Keratinocyte (primary cell): ENCODE measurements around the gene PIR. TPM values are rescaled to one million over a fixed set of nuclear protein-coding genes. Genes with fewer than 3 reads are reported as not detected.

ENCODE experiments used
- DNase-seq: peaks from one replicate; pipeline ENCODE4 v3.0.0-alpha.2; 2011; ENCODE audit warnings: low read depth, missing footprints, low spot score
- FAIRE-seq: peaks from 2 replicates; lab custom pipeline; 2011; peaks lifted over from hg19 to GRCh38; lab: Jason Lieb, UNC
- H2AFZ ChIP-seq: 2 replicates; pipeline ENCODE4 v1.6.0; 2012; ENCODE audit warnings: low read length, control low read depth, inconsistent platforms; ENCODE audit not compliant: control insufficient read depth
- H3K27ac ChIP-seq: 2 replicates; pipeline ENCODE4 v1.5.1; 2011; ENCODE audit warnings: low read length; ENCODE audit not compliant: control insufficient read depth, insufficient read depth
- H3K27me3 ChIP-seq: 3 replicates; pipeline ENCODE4 v1.6.0; 2011; ENCODE audit warnings: low read length; ENCODE audit not compliant: control insufficient read depth, insufficient read depth; ENCODE audit errors: extremely low read depth
- H3K36me3 ChIP-seq, 2 experiments: 2 replicates in 1 of 2; 3 replicates in 1 of 2; pipeline ENCODE4 v1.5.1; 2011; ENCODE audit warnings: low read length in 2 of 2, mild to moderate bottlenecking in 1 of 2; ENCODE audit not compliant: control insufficient read depth in 2 of 2, insufficient read depth in 2 of 2; ENCODE audit errors: extremely low read depth in 1 of 2
- H3K4me1 ChIP-seq: 3 replicates; pipeline ENCODE4 v1.5.1; 2011; ENCODE audit warnings: low read length; ENCODE audit not compliant: control insufficient read depth, insufficient read depth; ENCODE audit errors: extremely low read depth
- H3K4me2 ChIP-seq: 3 replicates; pipeline ENCODE4 v1.6.0; 2011; ENCODE audit warnings: low read depth, low read length; ENCODE audit not compliant: control insufficient read depth, insufficient read depth; ENCODE audit errors: extremely low read depth
- H3K4me3 ChIP-seq, 3 experiments: fragments of 200-600 bp in 1 of 3; sonication (generic) in 1 of 3; 2 replicates in 2 of 3; 3 replicates in 1 of 3; pipeline ENCODE4 v1.5.1; 2011 to 2016; ENCODE audit warnings: low read length in 3 of 3, mild to moderate bottlenecking in 3 of 3, control low read depth in 2 of 3, inconsistent platforms in 1 of 3, low read depth in 1 of 3, mixed read lengths in 1 of 3, mixed run types in 1 of 3, moderate library complexity in 1 of 3; ENCODE audit not compliant: control insufficient read depth in 2 of 3, insufficient read depth in 2 of 3; ENCODE audit errors: extremely low read depth in 1 of 3
- H3K79me2 ChIP-seq: 2 replicates; pipeline ENCODE4 v1.6.0; 2012; ENCODE audit warnings: low read length; ENCODE audit not compliant: control insufficient read depth, insufficient read depth
- H3K9ac ChIP-seq: 3 replicates; pipeline ENCODE4 v1.6.0; 2011; ENCODE audit warnings: low read length; ENCODE audit not compliant: control insufficient read depth, insufficient read depth; ENCODE audit errors: extremely low read depth
- H3K9me1 ChIP-seq: 3 replicates; pipeline ENCODE4 v1.6.0; 2011; ENCODE audit warnings: low read length; ENCODE audit not compliant: control insufficient read depth, insufficient read depth; ENCODE audit errors: extremely low read depth
- H3K9me3 ChIP-seq: 2 replicates; pipeline ENCODE4 v1.5.1; 2012; ENCODE audit warnings: low read depth, low read length; ENCODE audit not compliant: control insufficient read depth
- H4K20me1 ChIP-seq: 3 replicates; pipeline ENCODE4 v1.6.0; 2011; ENCODE audit warnings: low read length; ENCODE audit not compliant: control insufficient read depth, insufficient read depth; ENCODE audit errors: extremely low read depth
- EZH2 ChIP-seq: IDR thresholded peaks from one replicate; pipeline ENCODE4 v1.6.1; 2012; ENCODE audit warnings: inconsistent platforms, mild to moderate bottlenecking, low read length, moderate library complexity
- dilution Hi-C: fragments of 300-500 bp; cut with MboI; formaldehyde crosslinking; loops from one replicate; pipeline ENCODE4 v1.7.0; 2020; ENCODE audit warnings: low sequenced_read_pairs; ENCODE audit not compliant: extremely low pct_ligation_motif_present
- polyA plus RNA-seq, 5 experiments: library from polyadenylated mRNA; depleted of rRNA in 3 of 5; stranded (reverse) in 3 of 5; stranded (forward) in 1 of 5; unstranded in 1 of 5; fragments of >200 nt; gene quantifications; 1 replicate in 1 of 5; 2 replicates in 3 of 5; 3 replicates in 1 of 5; pipeline versions ENCODE4 v1.2.1 to v1.2.3, GENCODE V29; 2011 to 2012; ENCODE audit warnings: missing spikeins in 2 of 5, low read depth in 1 of 5, low replicate concordance in 1 of 5
- TF ChIP-seq, protein P1 (sequence below), 3 experiments: IDR thresholded peaks in 1 of 3; conservative IDR thresholded peaks in 1 of 3; optimal IDR thresholded peaks in 1 of 3; 2 replicates in 2 of 3; 3 replicates in 1 of 3; pipeline versions ENCODE3 to v1.5.1; 2011; ENCODE audit warnings: low read length in 3 of 3, mild to moderate bottlenecking in 3 of 3, moderate library complexity in 2 of 3, control low read depth in 1 of 3, inconsistent platforms in 1 of 3; ENCODE audit not compliant: insufficient read depth in 2 of 3; ENCODE audit errors: extremely low read depth in 1 of 3

Gene PIR
- polyA plus RNA-seq, 1 donor (not counting 4 experiments of a cell fraction or from before 2014, with no cell fraction given) = 23.2 TPM

- H3K4me3 ChIP-seq = no peak overlapping the region
- FAIRE-seq = peak; percentile 85
- DNase-seq = no peak
Observed at GRCh38 chrX:15471028-15471427, 22.1 kb downstream of the PIR start.

GRCh38 chrX:15469613-15470012 lies 23.5 kb downstream of the PIR start:
- H3K27ac ChIP-seq = no peak overlapping the region
- no peaks in the 10 kb centered on the region for H3K27me3 ChIP-seq
- dilution Hi-C loops = loop anchor here (25.0 kb wide), 2 partner anchors 107 to 193 kb away; partner anchors contain the start of gene CLTRN

More at GRCh38 chrX:15471028-15471427, 22.1 kb downstream of the PIR start:
- Histone ChIP-seq H3K79me2 (no peaks in the 10 kb centered on the region), H3K36me3 (no peaks in the 10 kb centered on the region), H2AFZ (no peak overlapping the region), H3K27ac (peak overlapping the region; percentile 25), H3K9me3 (no peaks in the 10 kb centered on the region), H3K4me1 (peaks cover 26% of the 10 kb centered on the region), H4K20me1 (no peaks in the 10 kb centered on the region), H3K27me3 (no peaks in the 10 kb centered on the region), H3K9me1 (no peaks in the 10 kb centered on the region), H3K4me2 (no peak overlapping the region), H3K9ac (no peak overlapping the region)
- dilution Hi-C loops = loop anchor here (25.0 kb wide), 2 partner anchors 109 to 191 kb away; partner anchors contain the start of gene CLTRN
- TF ChIP-seq EZH2 = no peak
- TF ChIP-seq, protein P1, sequence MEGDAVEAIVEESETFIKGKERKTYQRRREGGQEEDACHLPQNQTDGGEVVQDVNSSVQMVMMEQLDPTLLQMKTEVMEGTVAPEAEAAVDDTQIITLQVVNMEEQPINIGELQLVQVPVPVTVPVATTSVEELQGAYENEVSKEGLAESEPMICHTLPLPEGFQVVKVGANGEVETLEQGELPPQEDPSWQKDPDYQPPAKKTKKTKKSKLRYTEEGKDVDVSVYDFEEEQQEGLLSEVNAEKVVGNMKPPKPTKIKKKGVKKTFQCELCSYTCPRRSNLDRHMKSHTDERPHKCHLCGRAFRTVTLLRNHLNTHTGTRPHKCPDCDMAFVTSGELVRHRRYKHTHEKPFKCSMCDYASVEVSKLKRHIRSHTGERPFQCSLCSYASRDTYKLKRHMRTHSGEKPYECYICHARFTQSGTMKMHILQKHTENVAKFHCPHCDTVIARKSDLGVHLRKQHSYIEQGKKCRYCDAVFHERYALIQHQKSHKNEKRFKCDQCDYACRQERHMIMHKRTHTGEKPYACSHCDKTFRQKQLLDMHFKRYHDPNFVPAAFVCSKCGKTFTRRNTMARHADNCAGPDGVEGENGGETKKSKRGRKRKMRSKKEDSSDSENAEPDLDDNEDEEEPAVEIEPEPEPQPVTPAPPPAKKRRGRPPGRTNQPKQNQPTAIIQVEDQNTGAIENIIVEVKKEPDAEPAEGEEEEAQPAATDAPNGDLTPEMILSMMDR (optimal IDR thresholded peaks at IDR 0.05 in 1 of 3, IDR thresholded peaks at IDR 0.05 in 1 of 3, conservative IDR thresholded peaks at IDR 0.05 in 1 of 3; ENCODE audit: extremely low read depth in 1 of 3, insufficient read depth in 2 of 3, low read length in 3 of 3) = peak; percentile 79 to 83 (median 82)

More at GRCh38 chrX:15469613-15470012, 23.5 kb downstream of the PIR start:
- TF ChIP-seq, protein P1 (optimal IDR thresholded peaks at IDR 0.05 in 1 of 3, IDR thresholded peaks at IDR 0.05 in 1 of 3, conservative IDR thresholded peaks at IDR 0.05 in 1 of 3; ENCODE audit: extremely low read depth in 1 of 3, insufficient read depth in 2 of 3, low read length in 3 of 3) = no peak
- no peak for TF ChIP-seq EZH2
- H3K4me2 ChIP-seq = no peak overlapping the region
- DNase-seq = no peak
- no peaks in the 10 kb centered on the region for H4K20me1 ChIP-seq
- no peak overlapping the region for H3K9ac ChIP-seq
- H3K4me3 ChIP-seq = no peak overlapping the region
- H3K9me3 ChIP-seq = no peaks in the 10 kb centered on the region
- no peak for FAIRE-seq
- H2AFZ ChIP-seq = no peak overlapping the region
- no peaks in the 10 kb centered on the region for H3K36me3 ChIP-seq
- peaks cover 14% of the 10 kb centered on the region for H3K4me1 ChIP-seq
- H3K9me1 ChIP-seq = no peaks in the 10 kb centered on the region
- no peaks in the 10 kb centered on the region for H3K79me2 ChIP-seq
